Activated T-cell treated with anti-CD3 and anti-CD28 coated beads, Interleukin-2, amount 50 U/mL, for 24 hours (primary cell): ENCODE data around the gene C10orf105.
A peak's percentile ranks its signal among the peaks of the same experiment; 100 is the strongest.

Experiments
- DNase-seq: peaks from one replicate; pipeline ENCODE4 v3.0.0-alpha.2; 2020
- H3K27ac Mint-ChIP-seq: 2 replicates; pipeline ENCODE4 v1.8.0; 2020; ENCODE audit warnings: mild to moderate bottlenecking, mixed read lengths
- H3K27me3 Mint-ChIP-seq: 2 replicates; pipeline ENCODE4 v1.8.0; 2020; ENCODE audit warnings: mixed read lengths
- H3K36me3 Mint-ChIP-seq: 2 replicates; pipeline ENCODE4 v1.8.0; 2020; ENCODE audit warnings: low read depth, mixed read lengths
- H3K4me1 Mint-ChIP-seq: 2 replicates; pipeline ENCODE4 v1.8.0; 2020; ENCODE audit warnings: low read depth, mixed read lengths
- H3K4me3 Mint-ChIP-seq: 2 replicates; pipeline ENCODE4 v1.8.0; 2020; ENCODE audit warnings: mild to moderate bottlenecking, moderate library complexity, mixed read lengths
- H3K9me3 Mint-ChIP-seq: 2 replicates; pipeline ENCODE4 v1.8.0; 2020; ENCODE audit warnings: mixed read lengths

C10orf105 gene

DNA sequence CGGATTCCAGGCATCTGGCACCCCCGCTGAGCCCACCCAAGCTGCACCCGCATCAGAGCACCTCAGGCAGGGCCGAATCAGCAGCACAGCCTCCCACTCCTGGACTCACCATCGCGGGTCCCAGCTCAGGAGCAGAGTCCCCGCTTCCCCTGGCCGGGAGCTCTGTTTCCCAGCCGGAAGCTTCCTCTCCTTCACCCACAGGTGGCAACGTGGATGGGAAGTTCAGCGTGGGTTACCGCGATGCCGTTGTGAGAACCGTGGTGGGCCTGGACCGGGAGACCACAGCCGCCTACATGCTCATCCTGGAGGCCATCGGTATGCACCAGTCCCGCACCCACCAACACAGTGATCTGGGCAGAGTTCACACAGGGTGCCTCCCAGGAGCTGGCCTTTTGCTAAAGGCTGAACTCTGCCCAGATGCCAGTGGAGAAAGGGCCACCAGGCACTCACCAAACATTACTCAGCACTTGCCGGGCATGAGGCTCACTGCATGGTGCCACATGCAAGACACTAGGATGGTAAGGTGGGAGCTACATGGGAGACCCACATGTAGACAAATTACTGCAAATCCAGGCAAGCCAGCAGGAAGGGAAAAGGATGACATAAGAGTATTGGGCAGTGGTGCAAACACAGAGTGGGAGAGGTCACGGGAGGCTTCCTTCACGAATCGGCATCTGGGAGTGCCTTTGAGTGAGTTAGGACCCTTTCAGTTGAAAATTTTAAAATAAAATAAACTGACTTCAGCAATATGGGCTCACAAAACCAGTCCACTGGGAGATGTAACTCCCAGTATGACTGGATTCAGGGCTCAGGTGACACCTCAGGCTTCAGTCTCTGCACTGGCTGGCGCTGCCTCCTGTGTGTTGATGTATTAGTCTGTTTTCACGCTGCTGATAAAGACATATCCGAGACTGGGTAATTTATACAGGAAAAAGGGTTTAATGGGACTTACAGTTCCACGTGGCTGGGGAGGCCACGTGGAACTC, 10.4 kb downstream of the C10orf105 start:
- no peaks in the 10 kb centered on the region for H3K27me3 Mint-ChIP-seq
- H3K27ac Mint-ChIP-seq: peak overlapping the region; percentile 9
- DNase-seq: no peak
- H3K36me3 Mint-ChIP-seq: no peaks in the 10 kb centered on the region
- H3K4me3 Mint-ChIP-seq: no peak overlapping the region
- H3K4me1 Mint-ChIP-seq: peaks cover 52% of the 10 kb centered on the region
- H3K9me3 Mint-ChIP-seq: no peaks in the 10 kb centered on the region

DNA sequence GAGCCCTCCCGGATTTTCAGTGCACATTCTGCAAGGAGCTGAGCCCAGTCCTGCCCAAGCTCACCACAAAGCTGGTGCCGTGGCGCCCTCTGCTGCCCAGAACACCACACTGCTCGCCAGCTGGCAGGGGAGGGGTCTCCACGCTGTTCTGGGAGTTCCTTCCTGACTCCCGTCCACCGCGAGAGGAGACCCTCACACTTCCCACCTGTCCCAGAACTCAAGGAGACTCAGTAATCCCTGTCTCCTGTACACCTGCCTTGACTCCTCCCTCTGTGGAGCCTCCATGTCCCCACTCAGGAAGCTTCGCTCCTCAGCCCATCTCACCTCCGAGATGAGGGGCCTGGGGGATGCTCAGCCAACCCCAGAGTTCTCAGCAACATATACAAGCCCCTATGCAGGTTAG, 11.3 kb downstream of the C10orf105 start:
- peak; percentile 85 for DNase-seq
- Mint-ChIP-seq H3K27me3 (no peaks in the 10 kb centered on the region), H3K4me1 (peaks cover 43% of the 10 kb centered on the region), H3K36me3 (no peaks in the 10 kb centered on the region), H3K27ac (no peak overlapping the region), H3K9me3 (no peaks in the 10 kb centered on the region), H3K4me3 (no peak overlapping the region)

- H3K4me1 Mint-ChIP-seq: peaks cover 33% of the 10 kb centered on the region
- no peaks in the 10 kb centered on the region for H3K36me3 Mint-ChIP-seq
- no peak overlapping the region for H3K27ac Mint-ChIP-seq
- H3K27me3 Mint-ChIP-seq: no peaks in the 10 kb centered on the region
- no peak overlapping the region for H3K4me3 Mint-ChIP-seq
- DNase-seq: no peak
- no peaks in the 10 kb centered on the region for H3K9me3 Mint-ChIP-seq
Measured at GRCh38 chr10:71707240-71707789, 12.3 kb downstream of the C10orf105 start.

DNA sequence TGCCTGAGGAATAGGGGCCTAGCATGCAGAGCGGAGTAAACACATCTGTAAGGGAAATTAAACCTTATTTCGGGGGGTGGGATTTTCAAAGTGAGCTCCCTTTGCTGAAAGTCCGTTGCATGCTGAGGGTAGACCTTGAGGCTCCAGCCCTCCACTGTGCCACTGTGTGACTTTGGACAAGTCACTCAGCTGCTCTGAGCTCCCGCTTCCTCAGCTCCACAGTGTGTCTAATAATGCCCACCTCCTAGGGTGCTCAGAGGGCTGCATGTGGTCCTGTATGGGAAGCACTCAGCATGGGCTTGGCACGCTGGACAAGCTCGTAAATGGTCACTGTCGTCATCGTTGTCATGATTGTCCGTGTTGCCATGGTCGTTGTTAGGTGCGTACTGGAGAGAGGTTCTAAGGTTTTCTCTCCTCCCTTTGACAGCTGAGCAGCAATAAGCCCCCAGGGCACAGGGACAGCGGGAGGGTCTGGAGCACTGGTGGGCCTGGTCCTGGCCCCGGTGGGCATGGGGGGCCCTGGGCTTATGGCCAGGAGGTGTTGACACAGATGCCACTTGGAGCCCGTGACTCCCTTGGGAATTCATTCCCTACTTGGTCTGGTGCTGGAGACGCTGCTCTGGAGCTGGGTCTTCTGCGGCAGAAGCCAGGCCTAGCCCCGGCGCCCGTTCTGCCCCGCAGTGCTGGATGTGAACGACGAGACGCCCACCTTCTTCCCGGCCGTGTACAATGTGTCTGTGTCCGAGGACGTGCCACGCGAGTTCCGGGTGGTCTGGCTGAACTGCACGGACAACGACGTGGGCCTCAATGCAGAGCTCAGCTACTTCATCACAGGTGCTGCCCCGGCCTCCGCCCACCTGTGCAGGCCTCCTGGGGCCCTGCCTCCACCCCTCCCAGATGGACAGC, 13.1 kb downstream of the C10orf105 start:
- no peaks in the 10 kb centered on the region for H3K9me3 Mint-ChIP-seq
- no peak overlapping the region for H3K27ac Mint-ChIP-seq
- DNase-seq: no peak
- H3K4me1 Mint-ChIP-seq: peaks cover 27% of the 10 kb centered on the region
- H3K27me3 Mint-ChIP-seq: no peaks in the 10 kb centered on the region
- H3K4me3 Mint-ChIP-seq: no peak overlapping the region
- H3K36me3 Mint-ChIP-seq: no peaks in the 10 kb centered on the region

GRCh38 chr10:71705582-71705981, 14.0 kb downstream of the C10orf105 start:
- Mint-ChIP-seq H3K9me3 (no peaks in the 10 kb centered on the region), H3K4me1 (peaks cover 22% of the 10 kb centered on the region), H3K4me3 (no peak overlapping the region), H3K27me3 (no peaks in the 10 kb centered on the region), H3K27ac (no peak overlapping the region), H3K36me3 (no peaks in the 10 kb centered on the region)
- DNase-seq: no peak

DNA sequence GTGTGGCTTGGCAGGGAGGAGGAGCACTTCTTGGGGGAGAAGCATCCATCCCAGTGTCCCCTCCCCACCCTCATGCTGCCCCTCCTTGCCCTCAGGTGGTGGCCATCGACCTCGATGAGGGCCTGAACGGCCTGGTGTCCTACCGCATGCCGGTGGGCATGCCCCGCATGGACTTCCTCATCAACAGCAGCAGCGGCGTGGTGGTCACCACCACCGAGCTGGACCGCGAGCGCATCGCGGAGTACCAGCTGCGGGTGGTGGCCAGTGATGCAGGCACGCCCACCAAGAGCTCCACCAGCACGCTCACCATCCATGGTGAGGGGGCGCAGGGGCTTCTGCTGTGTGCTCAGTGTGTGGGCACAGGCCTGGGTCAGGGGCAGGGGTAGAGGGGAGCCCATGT, 14.8 kb downstream of the C10orf105 start:
- H3K36me3 Mint-ChIP-seq: no peaks in the 10 kb centered on the region
- H3K27ac Mint-ChIP-seq: no peak overlapping the region
- peaks cover 21% of the 10 kb centered on the region for H3K4me1 Mint-ChIP-seq
- H3K4me3 Mint-ChIP-seq: no peak overlapping the region
- H3K9me3 Mint-ChIP-seq: no peaks in the 10 kb centered on the region
- DNase-seq: no peak
- H3K27me3 Mint-ChIP-seq: no peaks in the 10 kb centered on the region

- Mint-ChIP-seq H3K4me3 (no peak overlapping the region), H3K36me3 (no peaks in the 10 kb centered on the region), H3K4me1 (peaks cover 23% of the 10 kb centered on the region), H3K9me3 (no peaks in the 10 kb centered on the region), H3K27ac (no peak overlapping the region), H3K27me3 (no peaks in the 10 kb centered on the region)
- no peak for DNase-seq
Measured at GRCh38 chr10:71703577-71703976, 16.0 kb downstream of the C10orf105 start.

GRCh38 chr10:71701496-71702132, 18.0 kb downstream of the C10orf105 start:
- Mint-ChIP-seq H3K27me3 (no peaks in the 10 kb centered on the region), H3K4me1 (peaks cover 31% of the 10 kb centered on the region), H3K9me3 (no peaks in the 10 kb centered on the region), H3K36me3 (no peaks in the 10 kb centered on the region), H3K27ac (no peak overlapping the region), H3K4me3 (no peak overlapping the region)
- no peak for DNase-seq

GRCh38 chr10:71700731-71701368, 18.7 kb downstream of the C10orf105 start:
- Mint-ChIP-seq H3K4me1 (peaks cover 32% of the 10 kb centered on the region), H3K27me3 (no peaks in the 10 kb centered on the region), H3K27ac (no peak overlapping the region), H3K4me3 (no peak overlapping the region), H3K36me3 (no peaks in the 10 kb centered on the region), H3K9me3 (no peaks in the 10 kb centered on the region)
- no peak for DNase-seq

DNA sequence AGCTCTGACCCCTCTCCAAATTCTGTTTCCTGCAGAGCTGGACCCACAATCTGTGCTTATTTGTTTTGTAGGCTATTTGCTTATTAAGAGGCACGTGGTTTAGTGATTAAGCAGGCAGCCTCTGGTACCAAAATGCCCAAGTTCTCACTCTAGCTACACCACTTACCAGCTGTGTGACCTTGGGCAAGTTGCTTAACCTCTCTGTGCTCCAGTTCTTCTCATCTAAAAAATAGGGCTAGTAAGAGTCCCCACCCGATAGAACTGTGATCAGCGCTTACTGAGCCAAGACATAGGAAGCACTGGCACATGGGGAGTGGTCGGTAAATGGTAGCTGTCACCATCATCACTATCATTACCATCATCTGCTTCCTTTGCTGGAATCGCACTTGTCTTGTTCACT, 20.8 kb downstream of the C10orf105 start:
- no peak overlapping the region for H3K4me3 Mint-ChIP-seq
- H3K27me3 Mint-ChIP-seq: no peaks in the 10 kb centered on the region
- H3K36me3 Mint-ChIP-seq: no peaks in the 10 kb centered on the region
- no peak for DNase-seq
- peak overlapping the region; percentile 51 for H3K27ac Mint-ChIP-seq
- H3K9me3 Mint-ChIP-seq: no peaks in the 10 kb centered on the region
- peaks cover 50% of the 10 kb centered on the region for H3K4me1 Mint-ChIP-seq

DNA sequence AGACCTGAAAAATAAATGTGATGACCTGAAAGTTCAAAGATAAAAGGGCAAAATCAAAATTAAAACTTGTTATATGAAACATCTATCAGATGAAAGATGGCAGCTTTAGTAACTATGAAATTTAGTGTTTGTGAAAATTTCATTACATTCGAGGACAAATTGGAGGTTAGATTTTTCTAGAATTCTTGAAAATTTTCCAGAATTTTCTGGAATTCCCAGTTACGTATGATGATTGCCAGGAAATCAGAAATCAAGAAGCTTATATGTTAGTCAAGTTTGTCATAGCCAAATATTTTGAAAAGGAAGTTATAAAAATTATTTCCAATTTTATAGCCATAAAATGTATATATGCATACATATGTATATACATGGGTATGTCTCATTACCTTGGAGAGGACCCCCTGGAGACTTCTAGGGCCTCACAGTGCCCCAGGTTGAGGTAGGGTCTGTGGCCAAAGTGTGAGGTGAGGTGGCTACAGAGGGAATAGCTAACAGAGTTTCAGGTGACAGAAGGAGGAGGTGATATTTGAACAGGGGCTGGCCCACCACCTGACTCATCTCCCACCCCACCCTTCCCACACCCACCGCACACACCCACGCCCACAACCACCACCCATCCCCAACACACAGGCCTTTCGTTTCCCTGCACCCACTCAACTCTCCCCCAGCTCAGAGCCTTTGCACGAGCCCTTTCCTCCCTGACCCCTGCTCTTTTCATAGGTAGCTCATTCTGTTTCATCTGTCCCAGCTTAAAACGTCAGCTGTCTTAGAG, 21.5 kb downstream of the C10orf105 start:
- Mint-ChIP-seq H3K4me1 (peaks cover 53% of the 10 kb centered on the region), H3K27me3 (no peaks in the 10 kb centered on the region), H3K4me3 (no peak overlapping the region), H3K27ac (peak overlapping the region; percentile 51), H3K9me3 (no peaks in the 10 kb centered on the region), H3K36me3 (no peaks in the 10 kb centered on the region)
- DNase-seq: peak; percentile 67

DNA sequence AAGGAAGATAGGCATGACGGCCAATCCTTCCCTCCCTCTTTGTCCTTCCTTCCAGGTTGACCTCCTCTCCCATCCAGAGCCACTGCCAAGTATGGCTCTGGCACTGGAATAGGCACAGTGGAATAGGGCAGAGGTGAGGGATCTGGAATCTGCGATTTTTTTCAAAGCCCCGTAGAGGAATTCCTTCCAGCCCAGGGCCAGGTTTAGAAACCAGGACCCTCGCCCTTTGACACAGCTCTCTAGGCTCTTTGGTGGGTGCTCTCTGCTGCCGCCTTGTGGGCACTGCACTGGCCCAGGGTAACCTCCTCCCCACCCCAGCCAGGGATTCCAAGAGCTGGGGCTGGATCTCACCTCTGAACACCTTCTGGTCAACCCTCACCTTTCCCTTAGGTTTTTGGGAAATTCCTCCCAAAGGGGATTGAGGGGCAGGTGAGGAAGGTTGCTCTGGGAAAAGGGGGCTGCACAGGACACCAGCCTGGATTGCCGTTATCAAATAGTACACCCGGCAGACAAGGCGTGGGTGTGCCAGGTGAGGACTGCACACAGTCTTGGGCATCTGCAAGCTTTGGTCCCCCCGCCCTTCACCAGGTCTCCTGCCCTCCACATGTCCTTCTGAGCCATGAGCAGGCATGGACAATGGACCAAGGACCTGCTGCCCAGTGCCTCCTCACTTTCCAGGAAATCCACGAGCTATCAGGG, 22.8 kb downstream of the C10orf105 start:
- peak; percentile 80 for DNase-seq
- no peaks in the 10 kb centered on the region for H3K9me3 Mint-ChIP-seq
- H3K27ac Mint-ChIP-seq: no peak overlapping the region
- H3K4me3 Mint-ChIP-seq: no peak overlapping the region
- no peaks in the 10 kb centered on the region for H3K36me3 Mint-ChIP-seq
- no peaks in the 10 kb centered on the region for H3K27me3 Mint-ChIP-seq
- peaks cover 53% of the 10 kb centered on the region for H3K4me1 Mint-ChIP-seq
